Measurements from ENCODE around the gene ESF1.

ESF1 gene

DNA sequence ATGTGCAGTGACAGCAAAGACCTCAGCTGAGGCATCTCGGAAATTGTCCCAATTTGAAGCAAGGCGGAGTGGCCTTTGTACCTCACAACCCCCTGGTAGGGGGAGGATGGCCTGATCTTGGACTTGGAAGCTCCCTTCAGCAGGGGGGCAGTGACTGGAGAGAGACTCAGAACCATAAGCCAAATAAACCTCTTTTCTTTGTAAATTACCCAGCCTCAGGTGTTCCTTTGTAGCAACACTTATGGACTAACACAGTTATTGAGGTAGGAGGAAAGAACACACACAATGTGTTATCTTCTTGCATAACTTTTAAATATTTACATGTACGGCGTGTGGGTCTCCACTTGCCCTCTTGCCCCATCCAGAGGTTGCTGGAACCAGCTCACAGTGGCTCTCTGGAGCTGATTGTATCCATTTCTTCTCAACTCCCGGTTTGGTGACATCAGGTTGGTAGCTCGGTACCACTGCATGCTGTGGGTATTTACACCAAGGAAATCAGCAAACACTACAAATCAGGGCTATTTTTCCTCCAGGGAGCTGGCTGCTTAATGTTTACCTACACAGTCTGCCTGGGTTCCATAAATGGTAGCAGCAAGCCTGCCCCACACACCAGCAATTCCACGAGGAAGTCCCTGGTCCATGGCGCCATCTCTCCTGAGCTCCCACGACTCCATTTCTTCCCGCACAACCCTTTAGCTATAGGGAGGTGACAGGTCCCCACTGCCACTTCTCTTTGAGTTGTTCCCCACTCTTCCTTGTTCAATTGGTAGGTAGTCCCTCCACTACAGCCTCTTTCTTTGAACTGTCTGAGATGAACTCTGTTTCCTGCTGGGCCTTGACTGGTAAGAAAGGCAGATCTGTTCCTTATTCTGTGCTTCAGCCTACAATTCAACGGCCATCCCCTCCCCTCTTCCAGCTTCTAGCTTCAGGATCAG lies 91.7 kb downstream of the ESF1 start:
- H3K9ac ChIP-seq (ENCODE audit: low read length) = no peak overlapping the region
- no peaks in the 10 kb centered on the region for H3K9me3 ChIP-seq (ENCODE audit: low read length)
- H3K27me3 ChIP-seq (ENCODE audit: control insufficient read depth in 1 of 2, insufficient read depth in 2 of 2, low read length in 2 of 2) = no peaks in the 10 kb centered on the region
- H3K4me1 ChIP-seq (ENCODE audit: insufficient read depth, low read length) = no peaks in the 10 kb centered on the region
- no peaks in the 10 kb centered on the region for H3K36me3 ChIP-seq (ENCODE audit: insufficient read depth, low read length)
- no peak overlapping the region for H3K4me3 ChIP-seq (ENCODE audit: low read depth in 1 of 2, low read length in 2 of 2)
- H3K27ac ChIP-seq (ENCODE audit: low read depth, low read length) = no peak overlapping the region

DNA sequence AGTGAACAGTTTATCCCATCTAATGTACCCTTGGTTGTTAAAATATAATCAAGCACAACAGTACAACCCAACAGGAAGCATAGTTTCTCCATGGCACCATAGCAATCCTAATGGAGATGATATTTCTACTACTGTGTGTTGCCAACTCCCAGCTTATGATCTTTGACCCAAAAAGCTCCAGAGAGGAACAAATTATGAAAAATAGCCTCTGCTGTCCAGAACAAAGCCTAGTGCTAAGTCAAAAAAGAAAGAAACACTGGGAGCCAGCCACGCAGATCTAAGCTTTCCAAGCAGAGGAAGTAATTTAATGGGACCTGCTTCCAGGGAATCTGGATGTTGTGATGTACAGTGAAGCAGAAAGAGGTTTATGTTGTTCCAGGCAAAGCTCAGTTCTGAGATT lies 93.8 kb downstream of the ESF1 start:
- no peak overlapping the region for H3K9ac ChIP-seq (ENCODE audit: low read length)
- no peaks in the 10 kb centered on the region for H3K9me3 ChIP-seq (ENCODE audit: low read length)
- no peak overlapping the region for H3K27ac ChIP-seq (ENCODE audit: low read depth, low read length)
- no peaks in the 10 kb centered on the region for H3K36me3 ChIP-seq (ENCODE audit: insufficient read depth, low read length)
- H3K4me1 ChIP-seq (ENCODE audit: insufficient read depth, low read length) = no peaks in the 10 kb centered on the region
- H3K27me3 ChIP-seq (ENCODE audit: control insufficient read depth in 1 of 2, insufficient read depth in 2 of 2, low read length in 2 of 2) = no peaks in the 10 kb centered on the region
- no peak overlapping the region for H3K4me3 ChIP-seq (ENCODE audit: low read depth in 1 of 2, low read length in 2 of 2)

DNA sequence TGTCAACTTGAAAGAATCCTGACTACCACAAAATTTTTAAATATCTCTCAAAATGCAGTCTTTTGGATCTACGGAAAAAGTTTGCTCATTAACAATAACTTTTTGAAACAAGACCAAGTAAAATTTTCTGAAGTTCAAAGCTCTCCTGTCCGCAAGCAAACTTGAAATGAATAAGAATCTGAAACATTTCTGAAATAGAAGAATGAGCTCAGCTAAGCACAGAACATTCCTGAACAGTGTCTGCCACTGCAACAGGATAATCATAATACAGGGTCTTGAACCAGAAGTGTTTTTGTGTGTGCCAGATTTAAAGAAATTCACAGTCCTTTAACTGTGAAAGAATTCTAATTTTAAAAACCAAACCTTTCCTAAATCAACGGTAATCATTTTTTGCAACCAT lies 96.9 kb downstream of the ESF1 start:
- Histone ChIP-seq H3K27ac (ENCODE audit: low read depth, low read length) (no peak overlapping the region), H3K36me3 (ENCODE audit: insufficient read depth, low read length) (no peaks in the 10 kb centered on the region), H3K9me3 (ENCODE audit: low read length) (no peaks in the 10 kb centered on the region)

DNA sequence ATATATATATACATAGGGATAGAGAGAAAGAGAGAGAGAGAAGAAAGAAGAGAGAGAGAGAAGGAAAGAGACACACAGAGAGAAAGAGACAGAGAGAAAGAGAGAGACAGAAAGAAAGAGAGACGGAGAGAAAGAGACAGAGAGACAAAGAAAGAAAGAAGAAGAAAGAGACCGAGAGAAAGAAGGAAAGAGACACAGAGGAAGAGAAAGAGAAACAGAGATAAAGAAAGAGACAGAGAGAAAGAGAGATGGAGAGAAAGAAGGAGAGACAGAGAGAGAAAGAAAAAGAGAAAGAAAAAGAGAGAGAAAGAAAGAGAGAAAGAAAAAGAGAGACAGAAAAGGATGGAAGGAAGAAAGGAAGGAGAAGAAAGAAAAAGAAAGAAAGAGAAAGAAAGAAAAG lies 99.1 kb downstream of the ESF1 start:
- H3K4me1 ChIP-seq (ENCODE audit: insufficient read depth, low read length) = no peaks in the 10 kb centered on the region
- H3K27me3 ChIP-seq (ENCODE audit: control insufficient read depth in 1 of 2, insufficient read depth in 2 of 2, low read length in 2 of 2) = no peaks in the 10 kb centered on the region
- H3K27ac ChIP-seq (ENCODE audit: low read depth, low read length) = no peak overlapping the region
- no peak overlapping the region for H3K9ac ChIP-seq (ENCODE audit: low read length)
- no peaks in the 10 kb centered on the region for H3K36me3 ChIP-seq (ENCODE audit: insufficient read depth, low read length)
- H3K9me3 ChIP-seq (ENCODE audit: low read length) = no peaks in the 10 kb centered on the region
- H3K4me3 ChIP-seq (ENCODE audit: low read depth in 1 of 2, low read length in 2 of 2) = no peak overlapping the region

More for the DNA sequence above, 96.9 kb downstream of the ESF1 start:
- no peaks in the 10 kb centered on the region for H3K27me3 ChIP-seq (ENCODE audit: control insufficient read depth in 1 of 2, insufficient read depth in 2 of 2, low read length in 2 of 2)
- H3K9ac ChIP-seq (ENCODE audit: low read length) = no peak overlapping the region
- H3K4me1 ChIP-seq (ENCODE audit: insufficient read depth, low read length) = no peaks in the 10 kb centered on the region
- H3K4me3 ChIP-seq (ENCODE audit: low read depth in 1 of 2, low read length in 2 of 2) = no peak overlapping the region

DNA sequence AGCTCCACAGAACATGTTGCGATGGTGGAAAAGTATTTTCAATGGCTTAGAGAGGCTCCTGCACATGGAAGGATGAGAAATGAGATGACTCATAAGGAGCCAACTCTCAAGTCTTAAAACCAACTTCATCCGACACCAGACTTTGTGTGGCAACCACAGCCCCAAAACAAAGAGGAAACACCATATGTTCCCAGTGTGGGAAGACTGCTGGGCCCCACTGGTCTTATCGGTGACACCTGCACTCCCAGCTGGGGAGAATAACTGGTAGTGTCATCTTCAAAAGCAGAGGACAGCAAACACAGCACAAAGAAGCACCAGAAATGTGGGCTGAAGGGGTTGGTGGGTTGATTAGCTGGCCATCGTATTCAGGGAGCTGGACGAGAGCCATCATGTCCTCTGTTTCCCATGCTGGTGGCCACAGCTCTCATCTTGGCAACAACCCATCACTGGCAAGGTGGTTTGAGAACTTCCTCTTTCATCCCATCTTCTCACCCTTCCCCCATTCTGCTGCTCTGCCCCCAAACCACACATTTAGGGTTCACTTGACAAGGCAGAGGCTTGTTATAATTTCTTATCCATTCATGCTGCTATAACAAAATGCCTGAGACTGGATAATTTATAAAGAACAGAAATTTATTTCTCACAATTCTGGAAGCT lies 100.0 kb downstream of the ESF1 start:
- Histone ChIP-seq H3K9ac (ENCODE audit: low read length) (no peak overlapping the region), H3K4me1 (ENCODE audit: insufficient read depth, low read length) (no peaks in the 10 kb centered on the region), H3K9me3 (ENCODE audit: low read length) (no peaks in the 10 kb centered on the region), H3K27ac (ENCODE audit: low read depth, low read length) (no peak overlapping the region), H3K4me3 (ENCODE audit: low read depth in 1 of 2, low read length in 2 of 2) (no peak overlapping the region), H3K27me3 (ENCODE audit: control insufficient read depth in 1 of 2, insufficient read depth in 2 of 2, low read length in 2 of 2) (no peaks in the 10 kb centered on the region), H3K36me3 (ENCODE audit: insufficient read depth, low read length) (no peaks in the 10 kb centered on the region)

DNA sequence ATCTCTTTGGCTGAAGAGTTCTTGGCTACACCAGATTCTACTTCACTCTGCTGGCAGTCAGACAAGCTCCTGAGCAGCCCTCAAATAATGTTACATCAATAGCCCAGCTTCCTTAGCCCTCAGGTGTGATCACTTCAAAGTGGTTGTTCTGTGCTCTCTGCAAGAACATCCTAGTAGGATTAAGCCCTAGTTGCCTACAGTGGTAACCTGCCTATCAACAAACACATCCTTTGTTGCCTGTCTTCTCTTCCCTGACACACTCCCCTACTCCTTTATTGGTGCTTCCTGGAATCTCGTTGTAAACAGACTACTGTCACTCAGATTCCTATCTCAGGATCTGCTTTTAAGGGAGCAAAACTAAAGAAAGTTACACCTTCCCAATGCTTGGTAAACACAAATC lies 100.9 kb downstream of the ESF1 start:
- Histone ChIP-seq H3K9ac (ENCODE audit: low read length) (no peak overlapping the region), H3K27me3 (ENCODE audit: control insufficient read depth in 1 of 2, insufficient read depth in 2 of 2, low read length in 2 of 2) (no peaks in the 10 kb centered on the region), H3K9me3 (ENCODE audit: low read length) (no peaks in the 10 kb centered on the region), H3K4me3 (ENCODE audit: low read depth in 1 of 2, low read length in 2 of 2) (no peak overlapping the region), H3K27ac (ENCODE audit: low read depth, low read length) (no peak overlapping the region), H3K36me3 (ENCODE audit: insufficient read depth, low read length) (no peaks in the 10 kb centered on the region), H3K4me1 (ENCODE audit: insufficient read depth, low read length) (no peaks in the 10 kb centered on the region)

DNA sequence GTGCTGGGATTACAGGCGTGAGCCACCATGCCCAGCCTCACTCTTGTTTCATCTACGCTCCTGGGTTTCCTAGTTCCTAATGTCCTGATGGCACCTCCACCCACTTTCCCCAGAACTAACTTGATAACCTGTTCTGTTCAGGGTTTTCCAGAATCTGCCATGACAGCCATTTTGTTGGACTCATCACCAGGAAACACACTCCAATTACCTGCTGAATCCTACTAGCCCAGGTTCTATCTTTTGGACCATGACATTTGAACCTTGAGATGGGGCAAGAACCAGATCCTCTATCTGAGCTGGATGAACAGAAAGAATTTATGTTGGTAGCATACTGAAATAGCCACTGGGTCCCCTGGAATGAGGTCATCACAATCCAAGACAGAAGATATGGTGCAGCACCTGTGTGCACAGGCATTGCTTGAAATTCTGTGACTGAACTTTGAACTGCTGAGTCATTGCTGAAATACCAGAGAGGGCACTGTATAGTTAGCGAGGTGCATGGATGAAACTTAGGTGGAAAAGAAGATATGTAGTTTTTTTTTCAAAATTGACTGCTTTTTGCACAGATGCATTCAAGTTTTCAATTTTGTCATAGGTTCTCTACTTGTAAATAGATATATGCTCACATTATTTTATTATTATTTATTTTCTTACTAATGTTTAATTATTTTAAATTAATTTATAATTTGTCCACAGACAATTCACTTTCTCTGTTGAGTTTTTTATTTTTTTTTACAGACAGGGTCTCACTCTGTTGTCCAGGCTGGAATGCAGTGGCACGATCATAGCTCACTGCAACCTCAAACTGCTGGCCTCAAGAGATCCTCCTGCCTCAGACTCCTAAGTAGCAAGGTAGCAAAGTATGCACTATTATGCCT lies 103.2 kb downstream of the ESF1 start:
- H3K4me1 ChIP-seq (ENCODE audit: insufficient read depth, low read length) = no peaks in the 10 kb centered on the region
- no peak overlapping the region for H3K4me3 ChIP-seq (ENCODE audit: low read depth in 1 of 2, low read length in 2 of 2)
- no peaks in the 10 kb centered on the region for H3K9me3 ChIP-seq (ENCODE audit: low read length)
- H3K27me3 ChIP-seq (ENCODE audit: control insufficient read depth in 1 of 2, insufficient read depth in 2 of 2, low read length in 2 of 2) = no peaks in the 10 kb centered on the region
- no peaks in the 10 kb centered on the region for H3K36me3 ChIP-seq (ENCODE audit: insufficient read depth, low read length)
- no peak overlapping the region for H3K9ac ChIP-seq (ENCODE audit: low read length)
- no peak overlapping the region for H3K27ac ChIP-seq (ENCODE audit: low read depth, low read length)

DNA sequence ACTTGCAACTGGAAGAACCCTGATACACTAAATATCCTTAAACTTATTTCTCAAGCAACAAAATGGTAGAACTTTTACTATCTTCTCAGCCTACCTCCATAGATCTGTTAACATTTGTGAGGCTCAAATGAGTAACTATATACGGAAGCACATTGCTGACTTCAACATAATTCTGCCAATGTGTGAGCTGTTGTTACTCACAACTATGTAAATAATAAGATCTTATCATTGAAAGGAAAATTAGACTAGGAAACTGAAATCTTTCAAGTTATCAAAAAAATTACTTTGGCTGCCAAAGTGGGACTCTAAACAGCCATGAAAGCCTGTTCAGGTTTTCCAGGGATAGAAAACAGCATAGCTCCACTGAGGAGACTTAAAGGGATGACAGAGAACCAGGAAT lies 105.8 kb downstream of the ESF1 start:
- Histone ChIP-seq H3K9ac (ENCODE audit: low read length) (no peak overlapping the region), H3K27ac (ENCODE audit: low read depth, low read length) (no peak overlapping the region), H3K4me1 (ENCODE audit: insufficient read depth, low read length) (no peaks in the 10 kb centered on the region), H3K27me3 (ENCODE audit: control insufficient read depth in 1 of 2, insufficient read depth in 2 of 2, low read length in 2 of 2) (no peaks in the 10 kb centered on the region), H3K4me3 (ENCODE audit: low read depth in 1 of 2, low read length in 2 of 2) (no peak overlapping the region), H3K9me3 (ENCODE audit: low read length) (no peaks in the 10 kb centered on the region), H3K36me3 (ENCODE audit: insufficient read depth, low read length) (no peaks in the 10 kb centered on the region)

DNA sequence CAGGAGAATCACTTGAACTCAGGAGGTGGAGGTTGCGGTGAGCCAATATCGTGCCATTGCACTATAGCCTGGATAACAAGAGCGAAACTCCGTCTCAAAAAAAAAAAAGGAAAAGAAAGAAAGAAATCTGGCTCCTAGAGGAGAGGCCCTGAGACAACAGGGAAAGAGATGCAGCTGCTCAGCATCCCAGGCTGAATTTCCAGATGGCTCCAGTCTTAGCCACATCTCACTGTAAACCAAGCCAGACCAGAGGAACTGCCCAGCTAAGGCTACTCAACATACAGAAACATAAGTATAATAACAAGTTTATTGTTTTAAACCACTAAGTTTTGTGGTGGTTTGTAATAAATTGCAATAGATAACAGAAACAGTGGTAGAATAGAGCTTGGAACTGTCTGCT lies 107.5 kb downstream of the ESF1 start:
- H3K27ac ChIP-seq (ENCODE audit: low read depth, low read length) = no peak overlapping the region

DNA sequence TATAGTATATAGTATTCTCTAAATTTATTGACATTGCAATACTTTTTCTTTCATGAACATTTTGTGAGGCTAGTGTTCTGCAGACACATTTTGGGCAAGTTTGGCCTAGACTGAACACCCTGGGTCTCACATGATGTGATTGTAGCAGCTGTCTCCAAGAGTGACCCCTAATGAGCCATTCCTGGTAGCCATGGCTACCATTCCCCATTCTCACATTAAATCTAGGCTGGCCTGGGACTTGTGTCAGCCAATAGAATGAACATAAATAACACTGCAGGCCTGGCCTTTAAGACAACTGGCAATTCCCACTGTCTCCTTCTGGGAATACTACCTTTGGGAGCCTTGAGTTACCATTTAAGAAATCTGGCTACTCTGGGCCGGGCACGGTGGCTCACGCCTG lies 108.0 kb downstream of the ESF1 start:
- no peak overlapping the region for H3K9ac ChIP-seq (ENCODE audit: low read length)
- H3K4me3 ChIP-seq (ENCODE audit: low read depth in 1 of 2, low read length in 2 of 2) = no peak overlapping the region
- no peaks in the 10 kb centered on the region for H3K9me3 ChIP-seq (ENCODE audit: low read length)
- H3K36me3 ChIP-seq (ENCODE audit: insufficient read depth, low read length) = no peaks in the 10 kb centered on the region
- H3K4me1 ChIP-seq (ENCODE audit: insufficient read depth, low read length) = no peaks in the 10 kb centered on the region
- H3K27ac ChIP-seq (ENCODE audit: low read depth, low read length) = no peak overlapping the region
- no peaks in the 10 kb centered on the region for H3K27me3 ChIP-seq (ENCODE audit: control insufficient read depth in 1 of 2, insufficient read depth in 2 of 2, low read length in 2 of 2)

More for the DNA sequence above, 107.5 kb downstream of the ESF1 start:
- Histone ChIP-seq H3K9ac (ENCODE audit: low read length) (no peak overlapping the region), H3K36me3 (ENCODE audit: insufficient read depth, low read length) (no peaks in the 10 kb centered on the region), H3K4me1 (ENCODE audit: insufficient read depth, low read length) (no peaks in the 10 kb centered on the region), H3K9me3 (ENCODE audit: low read length) (no peaks in the 10 kb centered on the region), H3K27me3 (ENCODE audit: control insufficient read depth in 1 of 2, insufficient read depth in 2 of 2, low read length in 2 of 2) (no peaks in the 10 kb centered on the region), H3K4me3 (ENCODE audit: low read depth in 1 of 2, low read length in 2 of 2) (no peak overlapping the region)

DNA sequence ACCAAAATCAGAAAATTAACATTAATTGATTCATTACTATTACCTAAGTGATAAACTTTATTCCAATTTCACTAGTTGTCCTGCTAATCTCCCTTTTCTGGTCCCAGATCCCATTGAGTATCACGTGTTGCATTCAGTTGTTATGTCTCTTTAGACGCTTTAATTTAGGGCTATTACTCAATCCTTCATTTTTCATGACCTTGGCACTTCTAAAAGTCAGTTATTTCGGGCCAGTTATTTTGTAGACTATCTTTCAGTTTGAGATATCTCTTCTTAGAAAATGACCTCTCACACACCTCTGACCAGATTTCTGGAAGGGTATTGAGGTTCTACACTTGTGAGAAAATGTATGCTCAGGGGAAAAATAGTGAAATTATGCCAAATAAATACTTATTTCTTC lies 112.0 kb downstream of the ESF1 start:
- Histone ChIP-seq H3K27me3 (ENCODE audit: control insufficient read depth in 1 of 2, insufficient read depth in 2 of 2, low read length in 2 of 2) (no peaks in the 10 kb centered on the region), H3K9ac (ENCODE audit: low read length) (no peak overlapping the region), H3K27ac (ENCODE audit: low read depth, low read length) (no peak overlapping the region), H3K4me3 (ENCODE audit: low read depth in 1 of 2, low read length in 2 of 2) (no peak overlapping the region), H3K36me3 (ENCODE audit: insufficient read depth, low read length) (no peaks in the 10 kb centered on the region), H3K4me1 (ENCODE audit: insufficient read depth, low read length) (no peaks in the 10 kb centered on the region), H3K9me3 (ENCODE audit: low read length) (no peaks in the 10 kb centered on the region)

Measured in muscle layer of colon (tissue), 2 donors.